H9 (cell line): ENCODE results near the gene SUMO4. TPM values are rescaled to one million over a fixed set of nuclear protein-coding genes. Genes with fewer than 3 reads are reported as not detected.

Experiments
- DNase-seq: peaks from one replicate; pipeline ENCODE4 v3.0.0-alpha.2; 2017
- H2AFZ ChIP-seq: one replicate; pipeline ENCODE4 v1.6.1; 2013; ENCODE audit warnings: mild to moderate bottlenecking, low read length, control low read depth, moderate library complexity
- H2AK5ac ChIP-seq: 2 replicates; pipeline ENCODE4 v1.6.1; 2013; ENCODE audit warnings: low read length, control low read depth, mixed read lengths; ENCODE audit not compliant: insufficient read length
- H2BK120ac ChIP-seq: one replicate; pipeline ENCODE4 v1.6.1; 2013; ENCODE audit warnings: low read depth, mild to moderate bottlenecking, low read length, control low read depth, inconsistent platforms; ENCODE audit not compliant: poor library complexity, severe bottlenecking
- H2BK12ac ChIP-seq: 2 replicates; pipeline ENCODE4 v1.6.1; 2013; ENCODE audit warnings: low read length, control low read depth, mixed read lengths, low read depth; ENCODE audit not compliant: insufficient read length
- H2BK15ac ChIP-seq: 2 replicates; pipeline ENCODE4 v1.6.1; 2013; ENCODE audit warnings: low read depth, low read length, control low read depth
- H2BK20ac ChIP-seq: one replicate; pipeline ENCODE4 v1.6.1; 2013; ENCODE audit warnings: low read depth, mild to moderate bottlenecking, low read length, control low read depth, inconsistent platforms; ENCODE audit not compliant: poor library complexity, severe bottlenecking
- H2BK5ac ChIP-seq: 2 replicates; pipeline ENCODE4 v1.6.1; 2013; ENCODE audit warnings: low read length, control low read depth, mixed read lengths; ENCODE audit not compliant: insufficient read length
- H3K14ac ChIP-seq: 2 replicates; pipeline ENCODE4 v1.6.1; 2013; ENCODE audit warnings: low read length, control low read depth; ENCODE audit not compliant: insufficient read depth
- H3K18ac ChIP-seq: 2 replicates; pipeline ENCODE4 v1.6.1; 2013; ENCODE audit warnings: low read depth, mild to moderate bottlenecking, mixed read lengths, low read length, control low read depth; ENCODE audit not compliant: insufficient read length
- H3K23ac ChIP-seq: 2 replicates; pipeline ENCODE4 v1.6.1; 2013; ENCODE audit warnings: low read length, control low read depth, mixed read lengths, low read depth; ENCODE audit not compliant: insufficient read length
- H3K23me2 ChIP-seq: 2 replicates; pipeline ENCODE4 v1.6.1; 2013; ENCODE audit warnings: low read depth, mild to moderate bottlenecking, mixed read lengths, low read length, control low read depth; ENCODE audit not compliant: insufficient read length, poor library complexity, severe bottlenecking
- H3K27ac ChIP-seq: 2 replicates; pipeline ENCODE4 v1.5.1; 2013; ENCODE audit warnings: low read length, control low read depth, mixed read lengths, low read depth; ENCODE audit not compliant: insufficient read length
- H3K27me3 ChIP-seq: 2 replicates; pipeline ENCODE4 v1.6.1; 2013; ENCODE audit warnings: low read length, control low read depth, inconsistent platforms; ENCODE audit not compliant: insufficient read depth
- H3K4ac ChIP-seq: 2 replicates; pipeline ENCODE4 v1.6.1; 2013; ENCODE audit warnings: low read depth, mild to moderate bottlenecking, control low read depth, inconsistent platforms, low read length, moderate library complexity
- H3K4me1 ChIP-seq: 2 replicates; pipeline ENCODE4 v1.6.1; 2013; ENCODE audit warnings: low read length, control low read depth, inconsistent platforms; ENCODE audit not compliant: insufficient read depth
- H3K4me2 ChIP-seq: 2 replicates; pipeline ENCODE4 v1.6.1; 2013; ENCODE audit warnings: low read length, control low read depth, mixed read lengths; ENCODE audit not compliant: insufficient read length, insufficient read depth
- H3K56ac ChIP-seq: 2 replicates; pipeline ENCODE4 v1.6.1; 2013; ENCODE audit warnings: low read depth, mild to moderate bottlenecking, mixed read lengths, low read length, control low read depth; ENCODE audit not compliant: insufficient read length
- H3K79me1 ChIP-seq: 2 replicates; pipeline ENCODE4 v1.6.1; 2013; ENCODE audit warnings: low read depth, mild to moderate bottlenecking, moderate library complexity, low read length, control low read depth, inconsistent platforms; ENCODE audit not compliant: insufficient read depth, poor library complexity, severe bottlenecking
- H3K79me2 ChIP-seq: 2 replicates; pipeline ENCODE4 v1.6.1; 2013; ENCODE audit warnings: low read length, control low read depth, inconsistent platforms; ENCODE audit not compliant: insufficient read depth
- H3K9ac ChIP-seq: 2 replicates; pipeline ENCODE4 v1.6.1; 2013; ENCODE audit warnings: low read length, control low read depth, mixed read lengths; ENCODE audit not compliant: insufficient read length; ENCODE audit errors: extremely low read depth
- H3K9me3 ChIP-seq: one replicate; pipeline ENCODE4 v1.6.1; 2013; ENCODE audit warnings: low read depth, low read length, inconsistent platforms; ENCODE audit not compliant: control insufficient read depth
- H3T11ph ChIP-seq: one replicate; pipeline ENCODE4 v1.6.1; 2013; ENCODE audit warnings: mild to moderate bottlenecking, low read length, control low read depth, inconsistent platforms
- H4K20me1 ChIP-seq: one replicate; pipeline ENCODE4 v1.6.1; 2013; ENCODE audit not compliant: control insufficient read depth, insufficient read length, insufficient read depth
- H4K5ac ChIP-seq: 2 replicates; pipeline ENCODE4 v1.6.1; 2013; ENCODE audit warnings: low read depth, mild to moderate bottlenecking, mixed read lengths, low read length, control low read depth; ENCODE audit not compliant: insufficient read length
- H4K8ac ChIP-seq: replicated peaks from 2 replicates; pipeline ENCODE4 v1.6.1; 2013; ENCODE audit warnings: low read length, control low read depth, mixed read lengths, low read depth; ENCODE audit not compliant: insufficient read length
- H4K91ac ChIP-seq: 2 replicates; pipeline ENCODE4 v1.6.1; 2013; ENCODE audit warnings: low read depth, mild to moderate bottlenecking, moderate library complexity, mixed read lengths, low read length, control low read depth; ENCODE audit not compliant: insufficient read length
- H3K27ac Mint-ChIP-seq, 3 experiments: 2 replicates in 2 of 3; 3 replicates in 1 of 3; pipeline ENCODE4 v1.8.0; 2020 to 2021; ENCODE audit warnings: mixed read lengths in 3 of 3, mild to moderate bottlenecking in 1 of 3, moderate library complexity in 1 of 3
- H3K27me3 Mint-ChIP-seq: 2 replicates; pipeline ENCODE4 v1.8.0; 2021; ENCODE audit warnings: low read depth, mild to moderate bottlenecking, moderate library complexity, mixed read lengths
- H3K36me3 Mint-ChIP-seq, 3 experiments: 2 replicates in 2 of 3; 3 replicates in 1 of 3; pipeline ENCODE4 v1.8.0; 2020 to 2021; ENCODE audit warnings: low read depth in 3 of 3, mixed read lengths in 3 of 3; ENCODE audit not compliant: insufficient read depth in 1 of 3
- H3K4me1 Mint-ChIP-seq, 2 experiments: 2 replicates each; pipeline ENCODE4 v1.8.0; 2020; ENCODE audit warnings: mixed read lengths in 2 of 2
- H3K4me3 Mint-ChIP-seq, 2 experiments: 2 replicates in 1 of 2; 3 replicates in 1 of 2; pipeline ENCODE4 v1.8.0; 2020 to 2021; ENCODE audit warnings: mild to moderate bottlenecking in 2 of 2, mixed read lengths in 2 of 2, moderate library complexity in 1 of 2
- H3K9me3 Mint-ChIP-seq, 2 experiments: 2 replicates in 1 of 2; 3 replicates in 1 of 2; pipeline ENCODE4 v1.8.0; 2020; ENCODE audit warnings: mild to moderate bottlenecking in 2 of 2, mixed read lengths in 2 of 2, moderate library complexity in 1 of 2
- CTCF ChIP-seq: fragments of 200-600 bp; sonication (generic); conservative IDR thresholded peaks from 3 replicates; pipeline ENCODE4 v1.8.0; 2021; ENCODE audit warnings: antibody characterized with exemption, mild to moderate bottlenecking
- WGBS: extraction: QIAGEN DNeasy Blood & Tissue Kit; methylation state at CpG from one replicate; pipeline ENCODE4 v1.1.7; 2013; ENCODE audit warnings: missing lambda C conversion rate, low lambda C conversion rate, mixed read lengths; ENCODE audit not compliant: insufficient read length; ENCODE audit errors: extremely low coverage; 5-methylcytosine and 5-hydroxymethylcytosine counted together
- total RNA-seq: library from RNA; stranded (reverse); gene quantifications from 2 replicates; pipeline ENCODE4 v1.2.1, GENCODE V29; 2021

Gene SUMO4
- total RNA-seq, 1 experiment from 2014 or later, result 1.5 TPM

DNA sequence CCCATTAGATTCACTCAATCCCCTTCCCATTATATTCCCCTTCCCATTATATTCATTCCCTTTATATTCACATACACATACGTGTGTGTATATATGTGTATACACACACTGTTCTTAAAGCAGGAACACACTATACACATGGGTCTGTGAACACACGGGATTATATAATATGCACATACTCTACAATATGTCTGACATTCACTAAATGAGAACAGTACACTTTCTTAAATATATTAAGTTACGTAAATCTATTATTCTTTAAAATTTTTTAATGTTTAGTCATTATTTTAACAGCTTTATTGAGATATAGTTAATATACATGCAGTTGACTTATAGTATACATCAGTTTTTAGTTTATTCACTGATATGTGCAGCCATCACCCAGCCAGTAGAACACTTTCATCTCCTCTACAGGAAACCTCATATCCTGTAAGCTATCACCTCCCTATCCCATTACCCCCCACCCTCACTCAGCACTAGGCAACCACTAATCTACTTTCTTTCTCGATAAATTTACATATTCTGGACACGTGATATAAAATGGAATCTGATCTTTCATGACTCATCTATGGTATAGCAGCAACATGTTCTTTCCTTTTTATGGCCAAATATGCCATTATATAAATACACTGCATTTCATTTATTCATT is 13.9 kb upstream of the SUMO4 start:
- Histone ChIP-seq H3K4me2 (no peak overlapping the region), H3K27ac (no peak overlapping the region), H2BK5ac (no peak overlapping the region), H3K9me3 (no peaks in the 10 kb centered on the region), H3K79me1 (peaks cover 3% of the 10 kb centered on the region), H2AK5ac (no peak overlapping the region), H3K23me2 (no peaks in the 10 kb centered on the region), H3K27me3 (no peaks in the 10 kb centered on the region), H3T11ph (no peak overlapping the region), H3K4ac (no peak overlapping the region), H2BK20ac (no peak overlapping the region), H2AFZ (no peak overlapping the region), H4K5ac (no peak overlapping the region), H2BK15ac (no peak overlapping the region), H3K79me2 (no peaks in the 10 kb centered on the region; the same call in 1 of the 2 replicates), H3K9ac (no peak overlapping the region), H4K91ac (no peak overlapping the region), H2BK12ac (no peak overlapping the region), H3K18ac (no peak overlapping the region), H4K20me1 (no peaks in the 10 kb centered on the region), H3K4me1 (no peaks in the 10 kb centered on the region), H3K56ac (no peak overlapping the region), H3K23ac (no peak overlapping the region), H4K8ac (no peak overlapping the region), H3K14ac (no peak overlapping the region), H2BK120ac (no peak overlapping the region)
- Mint-ChIP-seq H3K36me3 (peaks cover 11 to 33% (median 21%) of the 10 kb centered on the region in 3 experiments; a peak in 6 of 7 replicates), H3K4me3 (no peak overlapping the region), H3K4me1 (no peaks in the 10 kb centered on the region), H3K9me3 (peaks cover 0 to 2% of the 10 kb centered on the region in 2 experiments; a peak in 2 of 5 replicates), H3K27ac (no peak overlapping the region), H3K27me3 (no peaks in the 10 kb centered on the region)
- WGBS, result 100% methylated on average over 1 of the region's 5 CpGs
- TF ChIP-seq CTCF, result no peak
- DNase-seq, result no peak
